HEK293 (cell line): Measurements from ENCODE around the gene RBM17.
A peak's percentile ranks its signal among the peaks of the same experiment; 100 is the strongest.

Experiments used
- CTCF ChIA-PET: fragments of 350-600 bp; formaldehyde crosslinking; extraction: SDS; loops from one replicate; lab custom pipeline; 2021; ENCODE audit warnings: antibody characterized with exemption; lab: Yijun Ruan, JAX
- POLR2A ChIA-PET: fragments of 300-600 bp; formaldehyde crosslinking; extraction: SDS; loops from one replicate; lab custom pipeline; 2020; ENCODE audit warnings: antibody characterized with exemption, inconsistent platforms; lab: Yijun Ruan, JAX
- H3K27ac ChIP-seq: fragments of 200-500 bp; sonication (Bioruptor generic); 2 replicates; pipeline ENCODE4 v1.5.1; 2014; ENCODE audit warnings: low read depth, low read length, control low read depth, inconsistent platforms; ENCODE audit errors: extremely low read depth
- H3K36me3 ChIP-seq, 2 experiments: fragments of 200-500 bp in 1 of 2; sonication (Bioruptor generic) in 1 of 2; 1 replicate in 1 of 2; 2 replicates in 1 of 2; pipeline ENCODE4 v1.5.1; 2014 to 2017; ENCODE audit warnings: inconsistent platforms in 2 of 2, low read length in 2 of 2; ENCODE audit not compliant: control insufficient read depth in 2 of 2, insufficient read depth in 1 of 2
- H3K4me1 ChIP-seq: fragments of 200-500 bp; sonication (Bioruptor generic); 2 replicates; pipeline ENCODE4 v1.5.1; 2014; ENCODE audit warnings: mild to moderate bottlenecking, low read length, inconsistent platforms; ENCODE audit not compliant: control insufficient read depth, insufficient read depth
- H3K4me3 ChIP-seq: 2 replicates; pipeline ENCODE4 v1.5.1; 2011; ENCODE audit warnings: low read depth, mild to moderate bottlenecking, control low read depth, low read length, moderate library complexity
- H3K9me3 ChIP-seq: fragments of 200-500 bp; sonication (Bioruptor generic); 2 replicates; pipeline ENCODE4 v1.5.1; 2014; ENCODE audit warnings: low read depth, low read length, inconsistent platforms; ENCODE audit not compliant: control insufficient read depth, insufficient read depth
- ATF2 ChIP-seq: fragments of 450-650 bp; formaldehyde crosslinking; IDR thresholded peaks from 2 replicates; pipeline ENCODE4 v1.5.1; 2016; ENCODE audit warnings: missing biosample characterization, missing genetic modification characterization, low read depth
- CTCF ChIP-seq: fragments of 450-650 bp; formaldehyde crosslinking; IDR thresholded peaks from 2 replicates; pipeline ENCODE4 v1.5.1; 2016; ENCODE audit warnings: missing biosample characterization, missing genetic modification characterization
- GLIS1 ChIP-seq: fragments of 450-650 bp; formaldehyde crosslinking; IDR thresholded peaks from 2 replicates; pipeline ENCODE4 v1.5.1; 2016; ENCODE audit warnings: missing biosample characterization, missing genetic modification characterization
- PRDM6 ChIP-seq: fragments of 450-650 bp; formaldehyde crosslinking; IDR thresholded peaks from 2 replicates; pipeline ENCODE4 v1.5.1; 2017; ENCODE audit warnings: missing biosample characterization, missing genetic modification characterization
- SALL2 ChIP-seq: fragments of 450-650 bp; formaldehyde crosslinking; IDR thresholded peaks from 2 replicates; pipeline ENCODE4 v1.5.0; 2017; ENCODE audit warnings: missing biosample characterization, mild to moderate bottlenecking, missing genetic modification characterization, borderline replicate concordance
- TCF7L2 ChIP-seq: IDR thresholded peaks from 2 replicates; pipeline ENCODE4 v1.6.1; 2011; ENCODE audit warnings: low read depth, mild to moderate bottlenecking, inconsistent platforms, low read length, moderate library complexity, borderline replicate concordance
- ZBTB48 ChIP-seq: fragments of 450-650 bp; formaldehyde crosslinking; IDR thresholded peaks from 2 replicates; pipeline ENCODE4 v1.5.1; 2016; ENCODE audit warnings: missing biosample characterization, missing genetic modification characterization
- ZBTB49 ChIP-seq: fragments of 450-650 bp; formaldehyde crosslinking; IDR thresholded peaks from 2 replicates; pipeline ENCODE4 v1.5.1; 2016; ENCODE audit warnings: missing biosample characterization, missing genetic modification characterization, low read depth
- ZFP69B ChIP-seq: fragments of 450-650 bp; formaldehyde crosslinking; IDR thresholded peaks from 2 replicates; pipeline ENCODE4 v1.5.1; 2016; ENCODE audit warnings: missing biosample characterization, missing genetic modification characterization
- ZNF121 ChIP-seq: fragments of 450-650 bp; formaldehyde crosslinking; IDR thresholded peaks from 2 replicates; pipeline ENCODE4 v1.5.1; 2016; ENCODE audit warnings: missing biosample characterization, missing genetic modification characterization
- ZNF157 ChIP-seq: fragments of 450-650 bp; formaldehyde crosslinking; IDR thresholded peaks from 2 replicates; pipeline ENCODE4 v1.5.1; 2016; ENCODE audit warnings: missing biosample characterization, missing genetic modification characterization
- ZNF214 ChIP-seq: fragments of 450-650 bp; formaldehyde crosslinking; IDR thresholded peaks from 2 replicates; pipeline ENCODE4 v1.5.1; 2017; ENCODE audit warnings: missing biosample characterization, mild to moderate bottlenecking, missing genetic modification characterization, borderline replicate concordance
- ZNF223 ChIP-seq: fragments of 450-650 bp; formaldehyde crosslinking; IDR thresholded peaks from 2 replicates; pipeline ENCODE4 v1.5.1; 2016; ENCODE audit warnings: missing biosample characterization, missing genetic modification characterization
- ZNF26 ChIP-seq: fragments of 450-650 bp; formaldehyde crosslinking; IDR thresholded peaks from 2 replicates; pipeline ENCODE4 v1.5.1; 2016; ENCODE audit warnings: missing biosample characterization, missing genetic modification characterization
- ZNF473 ChIP-seq: fragments of 450-650 bp; formaldehyde crosslinking; IDR thresholded peaks from 2 replicates; pipeline ENCODE4 v1.5.1; 2017; ENCODE audit warnings: missing biosample characterization, missing genetic modification characterization
- ZNF561 ChIP-seq: fragments of 450-650 bp; IDR thresholded peaks from 2 replicates; pipeline ENCODE4 v1.5.1; 2018; ENCODE audit warnings: missing biosample characterization, missing genetic modification characterization, borderline replicate concordance
- ZNF580 ChIP-seq: fragments of 450-650 bp; formaldehyde crosslinking; IDR thresholded peaks from 2 replicates; pipeline ENCODE4 v1.5.1; 2016; ENCODE audit warnings: missing biosample characterization, missing genetic modification characterization
- ZNF624 ChIP-seq: fragments of 450-650 bp; formaldehyde crosslinking; IDR thresholded peaks from 2 replicates; pipeline ENCODE4 v1.5.1; 2017; ENCODE audit warnings: missing biosample characterization, missing genetic modification characterization
- ZNF629 ChIP-seq: fragments of 450-650 bp; formaldehyde crosslinking; IDR thresholded peaks from 2 replicates; pipeline ENCODE4 v1.5.1; 2017; ENCODE audit warnings: missing biosample characterization, missing genetic modification characterization
- ZNF645 ChIP-seq: fragments of 450-650 bp; formaldehyde crosslinking; IDR thresholded peaks from 2 replicates; pipeline ENCODE4; 2016; ENCODE audit warnings: missing biosample characterization, missing genetic modification characterization
- ZNF660 ChIP-seq: fragments of 450-650 bp; IDR thresholded peaks from 2 replicates; pipeline ENCODE4 v1.5.1; 2018; ENCODE audit warnings: missing biosample characterization, mild to moderate bottlenecking, missing genetic modification characterization
- ZNF677 ChIP-seq: fragments of 450-650 bp; IDR thresholded peaks from 2 replicates; pipeline ENCODE4 v1.5.0; 2018; ENCODE audit warnings: missing biosample characterization, mild to moderate bottlenecking, missing genetic modification characterization, moderate library complexity
- ZNF692 ChIP-seq: fragments of 450-650 bp; formaldehyde crosslinking; IDR thresholded peaks from 2 replicates; pipeline ENCODE4 v1.5.1; 2016; ENCODE audit warnings: missing biosample characterization, missing genetic modification characterization
- ZNF777 ChIP-seq: fragments of 450-650 bp; formaldehyde crosslinking; IDR thresholded peaks from 2 replicates; pipeline ENCODE4 v1.5.1; 2017; ENCODE audit warnings: missing biosample characterization, missing genetic modification characterization, borderline replicate concordance
- ZNF830 ChIP-seq: fragments of 450-650 bp; IDR thresholded peaks from 2 replicates; pipeline ENCODE4 v1.5.0; 2018; ENCODE audit warnings: missing biosample characterization, missing genetic modification characterization, low read depth, mild to moderate bottlenecking, moderate library complexity

RBM17 gene

GRCh38 chr10:6114805-6115341, 26.0 kb downstream of the RBM17 start (continued):
- TF ChIP-seq ZNF692 (tag by site-specific recombination) = no peak
- TF ChIP-seq ZNF223 (tag by site-specific recombination) = no peak
- TF ChIP-seq ZFP69B (tag by site-specific recombination) = no peak
- TF ChIP-seq ZBTB48 = no peak
- no peak for TF ChIP-seq ZNF677 (tag by site-specific recombination)
- TF ChIP-seq ZNF580 (tag by site-specific recombination) = no peak
- peak; percentile 86 for TF ChIP-seq ZNF629 (tag by site-specific recombination)
- TF ChIP-seq, all 188 proteins: peak for 8

GRCh38 chr10:6115411-6115810, 26.6 kb downstream of the RBM17 start:
- H3K9me3 ChIP-seq = no peaks in the 10 kb centered on the region
- ChIA-PET CTCF (interaction anchor here (0.8 kb wide), 1 partner anchor 285 kb away, joined by 3 read pairs; no protein-coding TSS in a partner anchor), POLR2A (interaction anchor here (0.6 kb wide), 1 partner anchor 427 kb away, joined by 6 read pairs; no protein-coding TSS in a partner anchor)
- peaks cover 30 to 66% of the 10 kb centered on the region in 2 experiments for H3K36me3 ChIP-seq
- no peaks in the 10 kb centered on the region for H3K4me1 ChIP-seq
- H3K4me3 ChIP-seq = no peak overlapping the region
- H3K27ac ChIP-seq = no peak overlapping the region
- TF ChIP-seq ZNF26 (tag by site-specific recombination) (no peak), CTCF (tag by site-specific recombination) (no peak), ZNF121 (tag by site-specific recombination) (no peak), ZNF214 (tag by site-specific recombination) (no peak), ZNF645 (tag by site-specific recombination) (no peak), ZNF157 (tag by site-specific recombination) (no peak), GLIS1 (tag by site-specific recombination) (no peak), ZNF473 (tag by site-specific recombination) (no peak), ATF2 (no peak), TCF7L2 (no peak), ZNF660 (no peak), ZBTB49 (tag by site-specific recombination) (no peak), PRDM6 (tag by site-specific recombination) (no peak), ZNF830 (tag by site-specific recombination) (no peak), ZNF624 (no peak), ZNF777 (tag by site-specific recombination) (no peak), SALL2 (tag by site-specific recombination) (no peak), ZNF561 (tag by site-specific recombination) (no peak)
